Measurements from ENCODE around the gene TNRC6C. TPM values are rescaled to one million over a fixed set of nuclear protein-coding genes. Genes with fewer than 3 reads are reported as not detected.

Gene TNRC6C
- total and polyA plus RNA-seq, 2 of the 13 experiments (the other 11 are each of a cell fraction or from before 2014, with no cell fraction given) = 0.66 to 4.9 TPM

DNA sequence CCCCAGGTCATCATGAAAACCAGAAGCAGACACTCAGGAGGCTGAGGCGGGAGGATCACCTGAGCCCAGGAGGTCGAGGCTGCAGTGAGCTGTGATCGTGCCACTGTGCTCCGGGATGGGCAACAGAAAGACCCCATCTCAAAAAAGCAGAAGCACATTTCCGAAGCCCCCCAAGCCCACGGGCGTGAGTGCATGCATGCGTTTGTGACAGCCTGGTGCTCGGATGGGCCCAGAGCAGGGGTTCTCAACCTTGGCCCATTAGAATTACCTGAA lies 150.9 kb downstream of the TNRC6C start:
- Histone ChIP-seq H3K36me3 (replicated peaks in 1 of 2; ENCODE audit: control insufficient read depth in 1 of 2, insufficient read depth in 2 of 2, low read length in 2 of 2) (peaks cover 11 to 31% of the 10 kb centered on the region in 2 experiments), H3K4me3 (replicated peaks in 1 of 3; ENCODE audit: insufficient read depth in 1 of 3, low read depth in 2 of 3, low read length in 3 of 3) (no peak overlapping the region), H3K27me3 (ENCODE audit: control insufficient read depth in 1 of 2, insufficient read depth in 2 of 2, low read length in 2 of 2) (no peaks in the 10 kb centered on the region), H4K20me1 (ENCODE audit: insufficient read depth, low read length) (peaks cover 7% of the 10 kb centered on the region; the same call in 1 of the 2 replicates), H3K79me2 (ENCODE audit: insufficient read depth, low read length) (no peaks in the 10 kb centered on the region), H3K4me2 (ENCODE audit: low read depth, low read length) (no peak overlapping the region), H3K9me3 (ENCODE audit: low read length) (no peaks in the 10 kb centered on the region), H3K4me1 (ENCODE audit: insufficient read depth, low read length) (peaks cover 30% of the 10 kb centered on the region), H2AFZ (ENCODE audit: low read length) (no peak overlapping the region), H3K9ac (ENCODE audit: insufficient read depth, low read depth, low read length) (no peak overlapping the region), H3K27ac (ENCODE audit: extremely low read length, insufficient read depth, low read length) (no peak overlapping the region)
- CTCF ChIA-PET (ENCODE audit: low intra/inter-chr PET ratio, low total read pairs) = no interaction called here
- WGBS (ENCODE audit: low lambda C conversion rate) = 96% methylated on average over 9 of the region's 9 CpGs
- BruUV-seq (replicated peaks) = no TSS peak
- FAIRE-seq (no peak), DNase-seq (ENCODE audit: low spot score) (no peak), ATAC-seq (no peak)
- intact Hi-C loops (cut with micrococcal nuclease; ENCODE audit: unreplicated experiment) (no loop called here), in situ Hi-C loops (cut with HindIII; ENCODE audit: extremely low pct_ligation_motif_present, low pct_unique_long_range_greater_than_20kb) (no loop called here)
- POLR2A ChIA-PET = interaction anchor here (1.3 to 1.6 kb wide), 3 partner anchors 18 to 151 kb away, joined by 5 to 8 read pairs (median 8); partner anchors contain the start of genes AFMID, TK1 and TNRC6C
- no peak for TF ChIP-seq ZNF749 (CRISPR knock-in tag; IDR thresholded peaks at IDR 0.05; ENCODE audit: borderline replicate concordance)
- no peak for TF ChIP-seq ZIK1 (CRISPR knock-in tag; IDR thresholded peaks at IDR 0.05; ENCODE audit: borderline replicate concordance, low read depth)
- TF ChIP-seq ZNF770 (CRISPR knock-in tag; IDR thresholded peaks at IDR 0.05) = peak; percentile 67
- TF ChIP-seq, protein P1, sequence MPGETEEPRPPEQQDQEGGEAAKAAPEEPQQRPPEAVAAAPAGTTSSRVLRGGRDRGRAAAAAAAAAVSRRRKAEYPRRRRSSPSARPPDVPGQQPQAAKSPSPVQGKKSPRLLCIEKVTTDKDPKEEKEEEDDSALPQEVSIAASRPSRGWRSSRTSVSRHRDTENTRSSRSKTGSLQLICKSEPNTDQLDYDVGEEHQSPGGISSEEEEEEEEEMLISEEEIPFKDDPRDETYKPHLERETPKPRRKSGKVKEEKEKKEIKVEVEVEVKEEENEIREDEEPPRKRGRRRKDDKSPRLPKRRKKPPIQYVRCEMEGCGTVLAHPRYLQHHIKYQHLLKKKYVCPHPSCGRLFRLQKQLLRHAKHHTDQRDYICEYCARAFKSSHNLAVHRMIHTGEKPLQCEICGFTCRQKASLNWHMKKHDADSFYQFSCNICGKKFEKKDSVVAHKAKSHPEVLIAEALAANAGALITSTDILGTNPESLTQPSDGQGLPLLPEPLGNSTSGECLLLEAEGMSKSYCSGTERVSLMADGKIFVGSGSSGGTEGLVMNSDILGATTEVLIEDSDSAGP (CRISPR knock-in tag; IDR thresholded peaks at IDR 0.05; ENCODE audit: borderline replicate concordance) = 0 out of 2 replicates have a peak, but pooled peaks have one; percentile 26
- TF ChIP-seq EHMT2 (IDR thresholded peaks at IDR 0.05; ENCODE audit: borderline replicate concordance, low read depth, low read length) = no peak
- TF ChIP-seq ZHX1 (CRISPR knock-in tag; IDR thresholded peaks at IDR 0.05; ENCODE audit: low read depth) = no peak
- 0 out of 2 replicates have a peak, but pooled peaks have one; percentile 38 for TF ChIP-seq ZNF225 (CRISPR knock-in tag; IDR thresholded peaks at IDR 0.05)
- no peak for TF ChIP-seq FOXM1 (CRISPR knock-in tag; IDR thresholded peaks at IDR 0.05)
- TF ChIP-seq ARID4A (CRISPR knock-in tag; IDR thresholded peaks at IDR 0.05; ENCODE audit: borderline replicate concordance) = no peak
- no peak for TF ChIP-seq HNRNPH1 (optimal IDR thresholded peaks at IDR 0.05; ENCODE audit: low read depth, low read length)
- TF ChIP-seq MYC (CRISPR knock-in tag; IDR thresholded peaks at IDR 0.05; ENCODE audit: borderline replicate concordance) = 0 out of 2 replicates have a peak, but pooled peaks have one; percentile 0
- no peak for TF ChIP-seq CHCHD3 (CRISPR knock-in tag; IDR thresholded peaks at IDR 0.05)
